ENCODE data around the gene NDST1. TPM values are rescaled to one million over a fixed set of nuclear protein-coding genes. Genes with fewer than 3 reads are reported as not detected.

NDST1 gene
- polyA plus RNA-seq, 1 of the 3 experiments (the other 2 are of a cell fraction): 29.2 TPM

GRCh38 chr5:150532996-150533395 lies 25.1 kb downstream of the NDST1 start:
- Histone ChIP-seq H3F3A (replicated peaks; ENCODE audit: insufficient read depth) (no peaks in the 10 kb centered on the region), H3K79me2 (ENCODE audit: insufficient read depth) (peaks cover 24% of the 10 kb centered on the region), H3K4me2 (no peak overlapping the region), H3K4me3 (ENCODE audit: low read depth in 2 of 2, low read length in 1 of 2) (no peak overlapping the region), H3K9me3 (no peaks in the 10 kb centered on the region), H3K27me3 (ENCODE audit: insufficient read depth) (no peaks in the 10 kb centered on the region), H3K4me1 (ENCODE audit: control insufficient read depth in 1 of 2, insufficient read depth in 2 of 2, low read depth in 1 of 2, low read length in 1 of 2) (no peaks in the 10 kb centered on the region), H4K20me1 (ENCODE audit: insufficient read depth) (peaks cover 15% of the 10 kb centered on the region; the same call in 1 of the 2 replicates), H3K9me2 (no peaks in the 10 kb centered on the region), H2AFZ (ENCODE audit: low read depth) (no peak overlapping the region), H3K9ac (no peak overlapping the region), H3K27ac (ENCODE audit: low read depth in 2 of 2, low read length in 1 of 2) (no peak overlapping the region), H3K36me3 (replicated peaks in 1 of 2; ENCODE audit: control insufficient read depth in 1 of 2, insufficient read depth in 2 of 2, low read length in 1 of 2) (peaks cover 38 to 39% of the 10 kb centered on the region in 2 experiments)
- TF ChIP-seq USF2 (IDR thresholded peaks at IDR 0.05; ENCODE audit: borderline replicate concordance, low read depth, low read length) (no peak), GABPA (IDR thresholded peaks at IDR 0.05; ENCODE audit: low read depth) (no peak), GATA2 (CRISPR knock-in tag; IDR thresholded peaks at IDR 0.05) (no peak), SMC3 (IDR thresholded peaks at IDR 0.05; ENCODE audit: low read depth, low read length) (no peak), POLR2AphosphoS5 (IDR thresholded peaks at IDR 0.05; ENCODE audit: low read depth, low read length) (no peak), TAF1 (IDR thresholded peaks at IDR 0.05; ENCODE audit: borderline replicate concordance, low read depth, low read length) (no peak), REST (IDR thresholded peaks at IDR 0.05; ENCODE audit: low read depth, low read length) (no peak), RFX5 (IDR thresholded peaks at IDR 0.05; ENCODE audit: low read length) (no peak), MXI1 (IDR thresholded peaks at IDR 0.05; ENCODE audit: low read depth, low read length) (no peak), FOXM1 (IDR thresholded peaks at IDR 0.05; ENCODE audit: low read depth) (no peak), ELF1 (IDR thresholded peaks at IDR 0.05) (no peak), TCF12 (IDR thresholded peaks at IDR 0.05) (no peak), TEAD4 (IDR thresholded peaks at IDR 0.05; ENCODE audit: borderline replicate concordance, insufficient read depth) (no peak), CHD2 (IDR thresholded peaks at IDR 0.05; ENCODE audit: low read length, partially characterized antibody) (no peak), FOXJ3 (CRISPR knock-in tag; IDR thresholded peaks at IDR 0.05) (no peak), YY1 (IDR thresholded peaks at IDR 0.05; ENCODE audit: low read depth) (no peak), USF1 (IDR thresholded peaks at IDR 0.05; ENCODE audit: borderline replicate concordance, low read depth) (no peak), MAX (IDR thresholded peaks at IDR 0.05; ENCODE audit: low read depth) (no peak)
- DNase-seq: no peak
- WGBS (ENCODE audit: low lambda C conversion rate): 95% methylated on average over 5 of the region's 5 CpGs
- ChIA-PET POLR2A (no interaction called here), CTCF (interaction anchor here (1.1 to 1.7 kb wide), 4 partner anchors 8 to 74 kb away, joined by 3 to 7 read pairs (median 4); no protein-coding TSS in a partner anchor)
